H9 (cell line): ENCODE data around the gene ERVH48-1. TPM values are rescaled to one million over a fixed set of nuclear protein-coding genes. Genes with fewer than 3 reads are reported as not detected.
"Not testable (repeated sequence)": the region's sequence is repeated elsewhere in the genome, so short reads cannot be mapped to it uniquely, and the experiment has no call there.

Source experiments
- DNase-seq: peaks from one replicate; pipeline ENCODE4 v3.0.0-alpha.2; 2017
- H2AFZ ChIP-seq: one replicate; pipeline ENCODE4 v1.6.1; 2013; ENCODE audit warnings: mild to moderate bottlenecking, low read length, control low read depth, moderate library complexity
- H2AK5ac ChIP-seq: 2 replicates; pipeline ENCODE4 v1.6.1; 2013; ENCODE audit warnings: low read length, control low read depth, mixed read lengths; ENCODE audit not compliant: insufficient read length
- H2BK120ac ChIP-seq: one replicate; pipeline ENCODE4 v1.6.1; 2013; ENCODE audit warnings: low read depth, mild to moderate bottlenecking, low read length, control low read depth, inconsistent platforms; ENCODE audit not compliant: poor library complexity, severe bottlenecking
- H2BK12ac ChIP-seq: 2 replicates; pipeline ENCODE4 v1.6.1; 2013; ENCODE audit warnings: low read length, control low read depth, mixed read lengths, low read depth; ENCODE audit not compliant: insufficient read length
- H2BK15ac ChIP-seq: 2 replicates; pipeline ENCODE4 v1.6.1; 2013; ENCODE audit warnings: low read depth, low read length, control low read depth
- H2BK20ac ChIP-seq: one replicate; pipeline ENCODE4 v1.6.1; 2013; ENCODE audit warnings: low read depth, mild to moderate bottlenecking, low read length, control low read depth, inconsistent platforms; ENCODE audit not compliant: poor library complexity, severe bottlenecking
- H2BK5ac ChIP-seq: 2 replicates; pipeline ENCODE4 v1.6.1; 2013; ENCODE audit warnings: low read length, control low read depth, mixed read lengths; ENCODE audit not compliant: insufficient read length
- H3K14ac ChIP-seq: 2 replicates; pipeline ENCODE4 v1.6.1; 2013; ENCODE audit warnings: low read length, control low read depth; ENCODE audit not compliant: insufficient read depth
- H3K18ac ChIP-seq: 2 replicates; pipeline ENCODE4 v1.6.1; 2013; ENCODE audit warnings: low read depth, mild to moderate bottlenecking, mixed read lengths, low read length, control low read depth; ENCODE audit not compliant: insufficient read length
- H3K23ac ChIP-seq: 2 replicates; pipeline ENCODE4 v1.6.1; 2013; ENCODE audit warnings: low read length, control low read depth, mixed read lengths, low read depth; ENCODE audit not compliant: insufficient read length
- H3K23me2 ChIP-seq: 2 replicates; pipeline ENCODE4 v1.6.1; 2013; ENCODE audit warnings: low read depth, mild to moderate bottlenecking, mixed read lengths, low read length, control low read depth; ENCODE audit not compliant: insufficient read length, poor library complexity, severe bottlenecking
- H3K27ac ChIP-seq: 2 replicates; pipeline ENCODE4 v1.5.1; 2013; ENCODE audit warnings: low read length, control low read depth, mixed read lengths, low read depth; ENCODE audit not compliant: insufficient read length
- H3K27me3 ChIP-seq: 2 replicates; pipeline ENCODE4 v1.6.1; 2013; ENCODE audit warnings: low read length, control low read depth, inconsistent platforms; ENCODE audit not compliant: insufficient read depth
- H3K4ac ChIP-seq: 2 replicates; pipeline ENCODE4 v1.6.1; 2013; ENCODE audit warnings: low read depth, mild to moderate bottlenecking, control low read depth, inconsistent platforms, low read length, moderate library complexity
- H3K4me1 ChIP-seq: 2 replicates; pipeline ENCODE4 v1.6.1; 2013; ENCODE audit warnings: low read length, control low read depth, inconsistent platforms; ENCODE audit not compliant: insufficient read depth
- H3K4me2 ChIP-seq: 2 replicates; pipeline ENCODE4 v1.6.1; 2013; ENCODE audit warnings: low read length, control low read depth, mixed read lengths; ENCODE audit not compliant: insufficient read length, insufficient read depth
- H3K56ac ChIP-seq: 2 replicates; pipeline ENCODE4 v1.6.1; 2013; ENCODE audit warnings: low read depth, mild to moderate bottlenecking, mixed read lengths, low read length, control low read depth; ENCODE audit not compliant: insufficient read length
- H3K79me1 ChIP-seq: 2 replicates; pipeline ENCODE4 v1.6.1; 2013; ENCODE audit warnings: low read depth, mild to moderate bottlenecking, moderate library complexity, low read length, control low read depth, inconsistent platforms; ENCODE audit not compliant: insufficient read depth, poor library complexity, severe bottlenecking
- H3K79me2 ChIP-seq: 2 replicates; pipeline ENCODE4 v1.6.1; 2013; ENCODE audit warnings: low read length, control low read depth, inconsistent platforms; ENCODE audit not compliant: insufficient read depth
- H3K9ac ChIP-seq: 2 replicates; pipeline ENCODE4 v1.6.1; 2013; ENCODE audit warnings: low read length, control low read depth, mixed read lengths; ENCODE audit not compliant: insufficient read length; ENCODE audit errors: extremely low read depth
- H3K9me3 ChIP-seq: one replicate; pipeline ENCODE4 v1.6.1; 2013; ENCODE audit warnings: low read depth, low read length, inconsistent platforms; ENCODE audit not compliant: control insufficient read depth
- H3T11ph ChIP-seq: one replicate; pipeline ENCODE4 v1.6.1; 2013; ENCODE audit warnings: mild to moderate bottlenecking, low read length, control low read depth, inconsistent platforms
- H4K20me1 ChIP-seq: one replicate; pipeline ENCODE4 v1.6.1; 2013; ENCODE audit not compliant: control insufficient read depth, insufficient read length, insufficient read depth
- H4K5ac ChIP-seq: 2 replicates; pipeline ENCODE4 v1.6.1; 2013; ENCODE audit warnings: low read depth, mild to moderate bottlenecking, mixed read lengths, low read length, control low read depth; ENCODE audit not compliant: insufficient read length
- H4K8ac ChIP-seq: replicated peaks from 2 replicates; pipeline ENCODE4 v1.6.1; 2013; ENCODE audit warnings: low read length, control low read depth, mixed read lengths, low read depth; ENCODE audit not compliant: insufficient read length
- H4K91ac ChIP-seq: 2 replicates; pipeline ENCODE4 v1.6.1; 2013; ENCODE audit warnings: low read depth, mild to moderate bottlenecking, moderate library complexity, mixed read lengths, low read length, control low read depth; ENCODE audit not compliant: insufficient read length
- H3K27ac Mint-ChIP-seq, 3 experiments: 2 replicates in 2 of 3; 3 replicates in 1 of 3; pipeline ENCODE4 v1.8.0; 2020 to 2021; ENCODE audit warnings: mixed read lengths in 3 of 3, mild to moderate bottlenecking in 1 of 3, moderate library complexity in 1 of 3
- H3K27me3 Mint-ChIP-seq: 2 replicates; pipeline ENCODE4 v1.8.0; 2021; ENCODE audit warnings: low read depth, mild to moderate bottlenecking, moderate library complexity, mixed read lengths
- H3K36me3 Mint-ChIP-seq, 3 experiments: 2 replicates in 2 of 3; 3 replicates in 1 of 3; pipeline ENCODE4 v1.8.0; 2020 to 2021; ENCODE audit warnings: low read depth in 3 of 3, mixed read lengths in 3 of 3; ENCODE audit not compliant: insufficient read depth in 1 of 3
- H3K4me1 Mint-ChIP-seq, 2 experiments: 2 replicates each; pipeline ENCODE4 v1.8.0; 2020; ENCODE audit warnings: mixed read lengths in 2 of 2
- H3K4me3 Mint-ChIP-seq, 2 experiments: 2 replicates in 1 of 2; 3 replicates in 1 of 2; pipeline ENCODE4 v1.8.0; 2020 to 2021; ENCODE audit warnings: mild to moderate bottlenecking in 2 of 2, mixed read lengths in 2 of 2, moderate library complexity in 1 of 2
- H3K9me3 Mint-ChIP-seq, 2 experiments: 2 replicates in 1 of 2; 3 replicates in 1 of 2; pipeline ENCODE4 v1.8.0; 2020; ENCODE audit warnings: mild to moderate bottlenecking in 2 of 2, mixed read lengths in 2 of 2, moderate library complexity in 1 of 2
- WGBS: extraction: QIAGEN DNeasy Blood & Tissue Kit; methylation state at CpG from one replicate; pipeline ENCODE4 v1.1.7; 2013; ENCODE audit warnings: missing lambda C conversion rate, low lambda C conversion rate, mixed read lengths; ENCODE audit not compliant: insufficient read length; ENCODE audit errors: extremely low coverage; 5-methylcytosine and 5-hydroxymethylcytosine counted together
- total RNA-seq: library from RNA; stranded (reverse); gene quantifications from 2 replicates; pipeline ENCODE4 v1.2.1, GENCODE V29; 2021

ERVH48-1 gene
- total RNA-seq, 1 experiment from 2014 or later = 234 TPM

DNA sequence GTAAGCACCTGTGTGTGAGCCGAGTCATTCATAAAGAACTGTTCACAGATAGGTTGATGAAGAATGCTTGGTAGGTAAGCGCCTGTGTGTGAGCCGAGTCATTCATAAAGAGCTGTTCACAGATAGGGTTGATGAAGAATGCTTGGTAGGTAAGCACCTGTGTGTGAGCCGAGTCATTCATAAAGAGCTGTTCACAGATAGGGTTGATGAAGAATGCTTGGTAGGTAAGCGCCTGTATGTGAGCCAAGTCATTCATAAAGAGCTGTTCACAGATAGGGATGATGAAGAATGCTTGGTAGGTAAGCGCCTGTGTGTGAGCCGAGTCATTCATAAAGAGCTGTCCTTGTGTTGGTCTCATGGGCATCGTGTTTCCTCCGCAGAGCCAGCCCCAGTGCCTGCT is 16.9 kb downstream of the ERVH48-1 start:
- H2BK20ac ChIP-seq, H3K4me1 Mint-ChIP-seq, DNase-seq, H3K4me3 Mint-ChIP-seq, H4K8ac ChIP-seq, H2AFZ ChIP-seq, H2BK15ac ChIP-seq, H4K5ac ChIP-seq, H3K56ac ChIP-seq, H3K79me1 ChIP-seq, H3K9ac ChIP-seq, H3K79me2 ChIP-seq, H3K9me3 ChIP-seq, H3K23me2 ChIP-seq, H3K23ac ChIP-seq, H3K18ac ChIP-seq, H4K20me1 ChIP-seq, H3K14ac ChIP-seq, H2BK12ac ChIP-seq, H2BK5ac ChIP-seq, H3K27ac ChIP-seq, H3K27me3 Mint-ChIP-seq, H2BK120ac ChIP-seq, H4K91ac ChIP-seq, H3K4me1 ChIP-seq, H3K27me3 ChIP-seq, H3T11ph ChIP-seq, H3K4me2 ChIP-seq, H3K4ac ChIP-seq, H2AK5ac ChIP-seq: not testable (repeated sequence)
- peaks cover 9 to 13% of the 10 kb centered on the region in 2 experiments for H3K9me3 Mint-ChIP-seq
- 0 out of 7 replicates have a peak overlapping the region, but pooled peaks of 1 of the 3 experiments have one; percentile 35 for H3K27ac Mint-ChIP-seq
- H3K36me3 Mint-ChIP-seq = peaks cover 49 to 89% (median 66%) of the 10 kb centered on the region in 3 experiments
- WGBS = no CpG with 5 or more reads among the region's 9 CpGs
